Hematopoietic multipotent progenitor cell treated with erythropoietin and hydrocortisone succinate and interleukin-3 and kit ligand, for 15 days (in vitro differentiated cells): ENCODE measurements around the gene COA8.
A peak's percentile ranks its signal among the peaks of the same experiment; 100 is the strongest.
"Not testable (repeated sequence)": the region's sequence is repeated elsewhere in the genome, so short reads cannot be mapped to it uniquely, and the experiment has no call there.

Experiments
- DNase-seq: peaks from one replicate; pipeline ENCODE4 v3.0.0-alpha.2; 2015; ENCODE audit warnings: low spot score

Gene COA8

GRCh38 chr14:103574104-103574503, 11.3 kb downstream of the COA8 start:
- DNase-seq, result no peak

GRCh38 chr14:103574707-103575285, 12.0 kb downstream of the COA8 start:
- no peak for DNase-seq

DNA sequence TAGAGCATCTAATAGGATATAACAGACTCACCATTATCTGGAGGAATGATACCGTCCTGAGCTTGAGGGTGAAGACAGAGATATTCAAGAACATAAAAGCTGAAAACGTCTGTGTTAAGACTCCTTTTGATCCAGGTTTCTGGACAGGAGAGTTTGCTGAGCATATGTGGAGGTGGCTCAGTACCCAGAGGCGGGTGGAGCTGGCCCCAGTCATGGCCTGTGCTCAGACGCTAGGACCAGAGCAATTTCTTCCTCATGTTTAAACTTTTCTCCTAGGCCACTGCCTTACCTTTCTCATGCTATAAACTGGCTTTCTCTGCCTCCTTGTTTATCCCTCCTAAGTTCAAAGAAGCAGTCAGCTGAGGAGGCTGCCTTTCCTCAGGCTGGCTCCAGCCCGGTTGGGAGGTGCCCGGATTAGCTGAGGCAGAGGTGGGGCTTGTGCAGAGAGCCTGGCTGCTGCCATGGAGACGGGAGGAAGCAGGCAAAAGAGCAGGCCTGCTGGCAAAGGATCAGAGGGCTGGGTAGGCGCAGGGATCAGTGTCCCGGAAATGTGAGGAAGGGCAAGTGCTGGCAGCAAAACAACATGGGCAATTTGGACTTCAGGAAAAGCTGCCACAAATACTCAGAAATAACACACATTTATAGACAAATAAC, 13.7 kb downstream of the COA8 start:
- no peak for DNase-seq

DNA sequence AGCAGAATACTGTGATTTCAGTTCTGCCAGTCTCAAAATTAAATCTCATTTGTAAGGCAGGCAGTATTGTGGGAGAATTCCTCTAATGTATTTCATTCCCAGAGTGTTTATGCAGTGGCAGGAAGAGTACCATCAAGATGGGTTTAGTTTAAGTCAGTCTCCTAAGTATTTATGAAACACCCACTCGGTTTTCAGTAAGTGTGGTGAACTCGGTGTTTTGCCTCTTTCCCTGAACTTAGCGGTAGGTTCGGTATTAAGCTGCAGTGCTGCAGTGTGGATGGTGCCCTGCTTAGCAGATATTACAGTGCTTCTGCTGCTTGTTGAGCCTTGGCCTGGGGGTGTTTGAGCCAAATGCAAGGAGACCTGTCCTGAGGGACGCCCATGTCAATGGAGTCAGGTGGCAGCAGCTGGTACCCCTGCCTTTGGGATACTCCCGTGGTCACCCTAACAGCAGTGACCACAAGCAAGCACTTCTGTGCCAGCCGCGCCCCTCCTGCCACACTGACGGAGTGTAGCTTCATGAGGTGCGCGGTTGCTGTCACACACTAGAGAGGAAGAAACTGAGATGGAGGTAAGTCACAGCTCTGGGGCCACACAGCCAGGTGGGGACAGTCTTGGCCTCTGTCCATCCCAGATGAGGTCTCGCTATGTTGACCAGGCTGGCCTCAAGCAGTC, 15.8 kb downstream of the COA8 start:
- DNase-seq, result no peak

GRCh38 chr14:103581206-103581605, 18.4 kb downstream of the COA8 start:
- peak; percentile 0 for DNase-seq

- DNase-seq, result peak; percentile 0
Observed at GRCh38 chr14:103581954-103582703, 19.4 kb downstream of the COA8 start.

GRCh38 chr14:103584326-103584915, 21.7 kb downstream of the COA8 start:
- peak; percentile 1 for DNase-seq

DNA sequence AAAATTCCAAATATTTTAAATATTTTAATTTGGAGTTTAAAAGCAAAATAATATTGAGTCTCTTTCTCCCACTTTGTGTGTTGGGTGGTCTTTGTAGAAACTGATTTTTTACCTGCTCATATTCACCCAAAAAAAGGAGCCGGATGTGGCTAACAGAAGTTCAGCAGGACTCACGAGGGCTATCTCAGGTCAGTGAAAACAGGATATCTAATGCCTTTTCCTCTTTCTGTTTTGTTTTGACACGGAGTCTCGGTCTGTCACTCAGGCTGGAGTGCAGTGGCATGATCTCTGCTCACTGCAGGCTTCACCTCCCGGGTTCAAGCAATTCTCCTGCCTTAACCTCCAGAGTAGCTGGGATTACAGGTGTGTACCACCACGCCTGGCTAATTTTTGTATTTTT, 30.8 kb downstream of the COA8 start:
- no peak for DNase-seq

- no peak for DNase-seq
Observed at GRCh38 chr14:103594265-103594664, 31.5 kb downstream of the COA8 start.

DNA sequence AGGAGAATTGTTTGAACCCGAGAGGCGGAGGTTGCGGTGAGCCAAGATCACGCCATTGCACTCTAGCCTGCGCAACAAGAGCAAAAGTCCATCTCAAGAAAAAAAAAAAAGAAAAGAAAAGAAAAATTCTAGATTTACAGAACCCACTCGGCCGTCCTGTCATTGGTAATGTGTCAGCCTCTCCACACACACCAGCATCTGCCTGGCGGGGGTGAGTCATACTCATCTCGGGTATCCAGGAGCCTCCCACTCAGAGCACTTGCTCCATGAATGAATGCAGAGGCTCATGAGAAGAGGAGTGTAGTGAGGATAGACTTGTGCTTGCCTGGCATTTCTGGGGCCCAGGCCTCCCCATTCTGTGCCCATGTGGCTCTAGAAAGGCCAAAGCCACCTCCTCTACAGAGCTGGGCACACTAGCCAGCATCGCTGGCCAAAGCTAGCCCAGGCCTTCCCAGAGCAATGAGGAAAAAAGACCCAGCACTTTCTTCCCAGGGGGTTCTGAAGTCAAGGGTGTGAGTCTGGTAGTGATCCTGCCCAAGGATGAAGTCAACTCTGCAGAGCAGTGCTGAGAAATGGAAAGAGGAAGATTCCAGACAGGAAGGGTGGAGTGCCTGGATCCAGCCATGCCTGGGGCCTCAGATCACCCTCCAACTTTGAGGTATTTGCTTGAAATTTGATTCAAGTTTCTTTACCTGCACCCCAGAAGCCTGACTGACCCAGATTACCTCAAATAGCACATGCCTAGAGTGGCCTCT, 35.0 kb downstream of the COA8 start:
- DNase-seq, result no peak

GRCh38 chr14:103600503-103600902, 37.7 kb downstream of the COA8 start:
- DNase-seq, result no peak

- no peak for DNase-seq
Observed at GRCh38 chr14:103604620-103605019, 41.9 kb downstream of the COA8 start.

- no peak for DNase-seq
Observed at GRCh38 chr14:103606963-103607668, 44.4 kb downstream of the COA8 start.

DNA sequence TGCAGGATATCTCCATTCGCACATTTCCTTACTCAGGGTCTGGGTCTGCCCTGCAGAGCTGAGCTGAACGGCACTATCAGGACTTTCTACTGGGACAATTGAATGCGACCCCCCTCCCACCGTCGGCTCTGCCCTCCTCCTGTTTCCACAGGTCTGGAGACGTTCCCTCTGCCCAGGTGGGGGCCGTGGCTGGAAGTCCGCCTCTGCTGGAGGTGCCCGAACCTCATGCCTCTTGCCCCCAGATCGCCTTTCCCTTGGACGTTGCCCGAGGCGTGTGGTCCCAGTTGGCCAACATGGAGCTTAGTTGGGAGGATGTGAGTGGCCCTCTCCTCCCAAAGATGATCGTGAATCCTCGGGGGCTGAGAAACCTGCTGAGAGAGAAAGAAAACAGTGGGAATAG, 45.1 kb downstream of the COA8 start:
- no peak for DNase-seq

GRCh38 chr14:103609081-103609480, 46.3 kb downstream of the COA8 start:
- not testable (repeated sequence) for DNase-seq

GRCh38 chr14:103611215-103611614, 48.5 kb downstream of the COA8 start:
- no peak for DNase-seq

DNA sequence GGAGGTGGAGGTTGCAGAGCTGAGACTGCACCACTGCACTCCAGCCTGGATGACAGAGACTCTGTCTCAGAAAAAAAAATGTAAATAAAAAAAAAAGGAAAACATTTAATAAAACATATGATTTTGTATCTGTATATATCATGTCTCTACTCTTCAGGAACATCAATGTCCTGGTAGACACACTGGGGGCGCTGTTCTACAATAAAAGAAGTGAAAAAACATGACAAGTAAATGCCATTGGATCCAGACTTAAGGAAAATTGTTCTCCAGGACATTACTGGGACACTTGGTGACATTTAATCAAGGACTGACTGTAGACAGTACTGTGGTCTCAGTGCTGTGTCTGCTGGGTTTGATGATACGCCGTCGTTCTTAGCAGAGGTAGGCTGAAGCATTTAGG, 50.8 kb downstream of the COA8 start:
- peak; percentile 1 for DNase-seq

DNA sequence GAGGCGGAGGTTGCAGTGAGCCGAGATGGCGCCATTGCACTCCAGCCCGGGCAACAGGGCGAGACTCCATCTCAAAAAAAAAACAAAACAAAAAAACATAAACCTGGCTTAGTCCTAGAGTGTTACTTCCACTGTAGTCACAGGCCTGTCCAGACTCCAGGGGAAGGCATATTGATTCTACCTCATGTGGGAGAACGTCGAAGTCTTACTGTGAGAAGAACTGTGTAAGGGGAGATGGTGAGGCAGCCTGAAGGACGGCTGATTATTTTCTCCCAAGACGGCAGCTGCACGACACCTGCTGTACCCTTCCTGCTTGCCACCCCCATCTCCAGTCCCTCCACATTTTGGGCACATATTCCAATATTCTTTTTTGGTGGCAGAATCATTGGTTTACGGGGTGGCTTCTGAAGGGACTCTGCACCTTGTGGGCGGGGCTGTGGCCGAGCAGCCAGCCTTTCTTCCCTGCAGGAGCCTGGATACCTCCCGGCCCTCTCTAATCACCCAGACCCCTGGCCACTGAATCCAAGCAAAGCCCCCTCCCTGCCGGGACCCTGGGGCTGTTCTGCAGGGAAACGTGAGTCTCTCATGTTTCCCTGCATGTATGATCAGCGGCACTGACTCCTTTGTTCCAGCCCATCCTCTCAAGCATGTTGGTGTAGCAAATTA, 54.0 kb downstream of the COA8 start:
- peak; percentile 1 for DNase-seq

DNA sequence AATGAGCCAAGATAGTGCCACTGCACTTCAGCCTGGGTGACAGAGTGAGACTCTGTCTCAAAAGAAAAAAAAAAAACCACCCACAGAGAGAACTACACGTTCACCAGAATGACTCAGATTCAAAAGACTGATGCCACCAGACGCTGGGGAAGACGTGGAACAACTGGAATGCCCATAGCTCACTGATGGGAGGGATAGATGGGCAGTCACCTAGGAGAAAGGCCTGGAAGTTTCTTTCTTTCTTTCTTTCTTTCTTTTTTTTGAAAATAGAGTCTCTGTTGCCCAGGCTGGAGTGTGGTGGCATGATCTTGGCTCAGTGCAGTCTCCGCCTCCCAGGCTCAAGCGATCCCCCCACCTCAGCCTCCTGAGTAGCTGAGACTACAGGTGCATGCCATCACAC, 56.3 kb downstream of the COA8 start:
- DNase-seq, result no peak

GRCh38 chr14:103621860-103622259, 59.1 kb downstream of the COA8 start:
- DNase-seq, result peak; percentile 1
